OCI-LY3 (cell line): Measurements from ENCODE around the gene LAMC2.

ENCODE experiments used
- H2AFZ ChIP-seq: fragments of 200-600, 300-600 bp; shearing (Covaris generic); 2 replicates; pipeline ENCODE4 v1.6.0; 2014; ENCODE audit warnings: antibody characterized with exemption, low read depth, low read length
- H3K27ac ChIP-seq: fragments of 200-600, 300-600 bp; sonication (generic); 2 replicates; pipeline ENCODE4 v1.5.1; 2014; ENCODE audit warnings: mild to moderate bottlenecking, low read length, moderate library complexity, mixed read lengths
- H3K27me3 ChIP-seq: fragments of 200-600, 300-600 bp; sonication (generic); 2 replicates; pipeline ENCODE4 v1.6.1; 2014; ENCODE audit warnings: low read depth, low read length, mixed read lengths
- H3K36me3 ChIP-seq: fragments of 200-600, 300-600 bp; sonication (generic); replicated peaks from 2 replicates; pipeline ENCODE3; 2014; ENCODE audit warnings: low read depth, low read length, mixed read lengths
- H3K4me1 ChIP-seq: fragments of 300-600, 200-600 bp; sonication (generic); 2 replicates; pipeline ENCODE4 v1.6.1; 2014; ENCODE audit warnings: low read length, mixed read lengths
- H3K4me2 ChIP-seq: fragments of 200-600, 300-600 bp; sonication (generic); 2 replicates; pipeline ENCODE4 v1.6.1; 2014; ENCODE audit warnings: low read length, mixed read lengths
- H3K4me3 ChIP-seq: fragments of 300-600, 200-600 bp; sonication (generic); 2 replicates; pipeline ENCODE4 v1.5.1; 2014; ENCODE audit warnings: antibody characterized with exemption, mild to moderate bottlenecking, low read length, moderate library complexity
- H3K79me2 ChIP-seq: fragments of 300-600, 200-600 bp; shearing (Covaris generic); 2 replicates; pipeline ENCODE4 v1.6.1; 2014; ENCODE audit warnings: mild to moderate bottlenecking, low read length, mixed read lengths
- H3K9ac ChIP-seq: fragments of 300-600, 200-600 bp; shearing (Covaris generic); 2 replicates; pipeline ENCODE4 v1.6.0; 2014; ENCODE audit warnings: mild to moderate bottlenecking, low read length, moderate library complexity
- H3K9me3 ChIP-seq: fragments of 200-600, 300-600 bp; shearing (Covaris generic); 2 replicates; pipeline ENCODE4 v1.6.1; 2014; ENCODE audit warnings: low read length, mixed read lengths; ENCODE audit not compliant: insufficient read depth
- H4K20me1 ChIP-seq: fragments of 200-600, 300-600 bp; sonication (generic); 2 replicates; pipeline ENCODE4 v1.6.1; 2016; ENCODE audit warnings: low read length, mixed read lengths; ENCODE audit not compliant: insufficient read depth
- EZH2phosphoT487 ChIP-seq: fragments of 200-600 bp; shearing (Covaris generic); IDR thresholded peaks from 2 replicates; pipeline ENCODE4 v1.6.1; 2018; ENCODE audit warnings: antibody characterized with exemption, mixed run types, low read depth
- TF ChIP-seq, protein P1 (sequence below): fragments of 200-600, 300-600 bp; sonication (generic); IDR thresholded peaks from 2 replicates; pipeline ENCODE4 v1.5.1; 2014; ENCODE audit warnings: antibody characterized with exemption, low read length, low read depth

LAMC2 gene

DNA sequence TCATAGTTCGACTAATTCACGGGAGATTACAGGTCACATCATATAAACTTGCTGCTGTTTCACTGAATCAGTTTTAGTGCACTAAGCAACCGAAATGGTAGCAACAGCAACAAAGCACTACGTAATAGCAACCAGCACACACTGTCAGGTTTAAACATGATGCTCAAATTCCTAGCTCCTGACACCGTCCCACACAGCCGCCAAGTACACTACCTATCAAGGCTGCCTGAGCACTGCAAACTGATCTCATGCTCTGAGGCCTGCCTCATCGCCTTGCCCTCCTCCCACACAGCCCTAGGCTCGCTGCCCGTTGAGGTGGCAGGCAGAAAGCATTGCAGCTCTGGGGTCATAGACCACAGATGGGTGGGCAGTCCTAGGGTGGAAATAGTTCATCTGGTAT is 12.4 kb downstream of the LAMC2 start:
- peaks cover 5% of the 10 kb centered on the region; the same call in 1 of the 2 replicates for H3K4me1 ChIP-seq
- no peaks in the 10 kb centered on the region for H4K20me1 ChIP-seq
- no peak overlapping the region for H3K9ac ChIP-seq
- H3K27ac ChIP-seq: no peak overlapping the region
- H3K79me2 ChIP-seq: no peaks in the 10 kb centered on the region
- no peaks in the 10 kb centered on the region for H3K9me3 ChIP-seq
- TF ChIP-seq EZH2phosphoT487: no peak
- TF ChIP-seq, protein P1, sequence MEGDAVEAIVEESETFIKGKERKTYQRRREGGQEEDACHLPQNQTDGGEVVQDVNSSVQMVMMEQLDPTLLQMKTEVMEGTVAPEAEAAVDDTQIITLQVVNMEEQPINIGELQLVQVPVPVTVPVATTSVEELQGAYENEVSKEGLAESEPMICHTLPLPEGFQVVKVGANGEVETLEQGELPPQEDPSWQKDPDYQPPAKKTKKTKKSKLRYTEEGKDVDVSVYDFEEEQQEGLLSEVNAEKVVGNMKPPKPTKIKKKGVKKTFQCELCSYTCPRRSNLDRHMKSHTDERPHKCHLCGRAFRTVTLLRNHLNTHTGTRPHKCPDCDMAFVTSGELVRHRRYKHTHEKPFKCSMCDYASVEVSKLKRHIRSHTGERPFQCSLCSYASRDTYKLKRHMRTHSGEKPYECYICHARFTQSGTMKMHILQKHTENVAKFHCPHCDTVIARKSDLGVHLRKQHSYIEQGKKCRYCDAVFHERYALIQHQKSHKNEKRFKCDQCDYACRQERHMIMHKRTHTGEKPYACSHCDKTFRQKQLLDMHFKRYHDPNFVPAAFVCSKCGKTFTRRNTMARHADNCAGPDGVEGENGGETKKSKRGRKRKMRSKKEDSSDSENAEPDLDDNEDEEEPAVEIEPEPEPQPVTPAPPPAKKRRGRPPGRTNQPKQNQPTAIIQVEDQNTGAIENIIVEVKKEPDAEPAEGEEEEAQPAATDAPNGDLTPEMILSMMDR: no peak
- H3K27me3 ChIP-seq: peaks cover 19% of the 10 kb centered on the region
- H2AFZ ChIP-seq: no peak overlapping the region
- no peaks in the 10 kb centered on the region for H3K36me3 ChIP-seq
- no peak overlapping the region for H3K4me2 ChIP-seq
- no peak overlapping the region for H3K4me3 ChIP-seq

DNA sequence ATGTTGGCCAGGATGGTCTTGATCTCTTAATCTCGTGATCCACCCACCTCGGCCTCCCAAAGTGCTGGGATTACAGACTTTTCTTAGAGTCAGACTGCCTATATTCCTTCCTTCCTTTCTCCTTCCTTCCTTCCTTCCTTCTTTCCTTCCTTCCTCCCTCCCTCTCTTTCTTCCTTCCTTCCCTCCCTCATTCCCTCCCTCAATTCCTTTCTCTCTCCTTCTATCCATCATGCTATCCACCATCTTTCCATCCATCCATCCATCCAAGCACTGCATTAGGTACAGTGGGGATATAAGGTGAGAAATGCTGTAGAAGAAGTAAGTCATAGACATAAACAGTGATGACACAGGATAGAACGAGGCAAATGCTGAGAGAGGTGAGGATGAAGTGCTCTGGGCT is 13.2 kb downstream of the LAMC2 start:
- no peak overlapping the region for H3K4me3 ChIP-seq
- no peak overlapping the region for H3K27ac ChIP-seq
- H3K9ac ChIP-seq: no peak overlapping the region
- H3K9me3 ChIP-seq: no peaks in the 10 kb centered on the region
- TF ChIP-seq, protein P1: no peak
- TF ChIP-seq EZH2phosphoT487: no peak
- no peaks in the 10 kb centered on the region for H4K20me1 ChIP-seq
- H3K4me1 ChIP-seq: peaks cover 5% of the 10 kb centered on the region; the same call in 1 of the 2 replicates
- no peak overlapping the region for H3K4me2 ChIP-seq
- H3K79me2 ChIP-seq: no peaks in the 10 kb centered on the region
- no peaks in the 10 kb centered on the region for H3K36me3 ChIP-seq
- no peak overlapping the region for H2AFZ ChIP-seq
- H3K27me3 ChIP-seq: peaks cover 23% of the 10 kb centered on the region

DNA sequence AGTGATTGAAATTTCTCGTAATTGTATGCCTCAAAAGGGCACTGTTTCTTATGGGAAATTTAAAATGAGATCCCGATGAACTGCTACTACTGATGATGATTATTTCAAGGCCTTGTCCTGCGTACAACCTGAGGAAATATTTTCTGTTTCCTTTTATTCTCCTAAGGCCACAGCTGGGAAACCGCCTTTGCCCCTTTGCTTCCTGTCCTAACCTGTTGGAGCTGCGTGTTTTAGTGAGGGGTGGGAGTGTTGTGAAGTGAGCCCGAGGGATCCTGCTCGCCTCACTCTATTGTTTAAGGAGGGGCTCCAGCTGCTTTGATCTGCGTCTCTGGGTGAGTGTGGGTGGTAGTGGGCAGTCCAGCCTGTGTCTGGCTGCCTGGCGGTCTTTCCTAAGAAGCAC is 14.4 kb downstream of the LAMC2 start:
- H3K27ac ChIP-seq: no peak overlapping the region
- H3K79me2 ChIP-seq: no peaks in the 10 kb centered on the region
- no peaks in the 10 kb centered on the region for H3K36me3 ChIP-seq

GRCh38 chr1:183203094-183203493 is 17.0 kb downstream of the LAMC2 start:
- H3K4me1 ChIP-seq: no peaks in the 10 kb centered on the region
- no peaks in the 10 kb centered on the region for H4K20me1 ChIP-seq
- H3K9ac ChIP-seq: no peak overlapping the region
- no peak overlapping the region for H3K27ac ChIP-seq
- H3K4me2 ChIP-seq: no peak overlapping the region
- H3K27me3 ChIP-seq: peaks cover 25% of the 10 kb centered on the region
- TF ChIP-seq EZH2phosphoT487: no peak
- TF ChIP-seq, protein P1: no peak
- H3K4me3 ChIP-seq: no peak overlapping the region
- H3K79me2 ChIP-seq: no peaks in the 10 kb centered on the region
- no peak overlapping the region for H2AFZ ChIP-seq
- no peaks in the 10 kb centered on the region for H3K36me3 ChIP-seq
- H3K9me3 ChIP-seq: no peaks in the 10 kb centered on the region

More for the DNA sequence above, 14.4 kb downstream of the LAMC2 start:
- H4K20me1 ChIP-seq: no peaks in the 10 kb centered on the region
- TF ChIP-seq EZH2phosphoT487: no peak
- TF ChIP-seq, protein P1: no peak
- no peak overlapping the region for H3K4me2 ChIP-seq
- no peak overlapping the region for H3K9ac ChIP-seq
- no peaks in the 10 kb centered on the region for H3K9me3 ChIP-seq
- no peak overlapping the region for H3K4me3 ChIP-seq
- no peak overlapping the region for H2AFZ ChIP-seq
- peaks cover 27% of the 10 kb centered on the region for H3K27me3 ChIP-seq
- H3K4me1 ChIP-seq: no peaks in the 10 kb centered on the region
